COR-L47 (cell line): ENCODE results near the gene PYCARD.
A peak's percentile ranks its signal among the peaks of the same experiment; 100 is the strongest.

Experiments
- DNase-seq: peaks from one replicate; lab custom pipeline; 2025; lab: John Stamatoyannopoulos, UW

PYCARD gene

GRCh38 chr16:31190818-31191444 lies 11.6 kb downstream of the PYCARD start:
- no peak for DNase-seq

- DNase-seq, result no peak
Observed at GRCh38 chr16:31190061-31190460, 12.5 kb downstream of the PYCARD start.

GRCh38 chr16:31189412-31189778 lies 13.2 kb downstream of the PYCARD start:
- no peak for DNase-seq

- DNase-seq, result no peak
Observed at GRCh38 chr16:31188450-31189411, 13.8 kb downstream of the PYCARD start.

GRCh38 chr16:31187808-31188189 lies 14.8 kb downstream of the PYCARD start:
- no peak for DNase-seq

GRCh38 chr16:31186930-31187807 lies 15.4 kb downstream of the PYCARD start:
- DNase-seq, result no peak

DNA sequence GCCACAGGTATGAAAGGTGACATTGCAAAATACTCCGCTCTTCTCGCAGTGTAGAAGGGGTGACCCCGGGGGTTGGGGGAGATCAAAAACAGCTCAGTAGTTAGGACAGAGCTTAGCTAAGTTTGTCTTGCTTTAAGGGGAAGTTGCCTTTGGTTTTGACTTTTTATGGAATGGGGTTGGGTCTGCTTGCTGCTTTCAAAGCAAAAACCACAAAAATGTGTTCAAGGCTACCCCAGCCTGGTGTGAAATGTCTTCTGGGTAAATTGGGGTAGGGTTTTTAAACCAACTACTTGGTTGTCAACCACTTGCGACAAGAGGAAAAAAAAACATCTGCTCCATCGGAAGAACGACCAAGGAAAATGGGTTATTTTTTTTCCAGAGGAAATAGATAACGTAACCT lies 16.4 kb downstream of the PYCARD start:
- no peak for DNase-seq

DNA sequence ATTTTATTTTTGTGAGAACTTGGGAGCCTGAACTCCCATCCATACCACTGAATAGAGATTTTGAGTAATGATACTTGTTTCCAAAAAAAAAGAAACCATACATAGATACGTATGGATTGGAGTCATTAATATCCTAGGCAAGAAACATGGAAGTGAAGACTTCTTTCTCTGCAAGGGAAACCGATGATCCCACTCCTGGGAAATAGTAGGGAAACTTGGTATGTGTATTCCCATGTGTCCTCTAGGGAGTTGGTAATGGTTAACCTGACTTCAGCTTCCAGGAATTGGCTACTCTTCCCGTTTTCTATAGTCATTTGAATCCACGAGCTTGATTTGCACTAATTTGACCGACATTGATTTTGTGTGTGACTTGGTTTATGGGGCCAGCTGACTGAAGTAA lies 17.2 kb downstream of the PYCARD start:
- DNase-seq, result no peak

DNA sequence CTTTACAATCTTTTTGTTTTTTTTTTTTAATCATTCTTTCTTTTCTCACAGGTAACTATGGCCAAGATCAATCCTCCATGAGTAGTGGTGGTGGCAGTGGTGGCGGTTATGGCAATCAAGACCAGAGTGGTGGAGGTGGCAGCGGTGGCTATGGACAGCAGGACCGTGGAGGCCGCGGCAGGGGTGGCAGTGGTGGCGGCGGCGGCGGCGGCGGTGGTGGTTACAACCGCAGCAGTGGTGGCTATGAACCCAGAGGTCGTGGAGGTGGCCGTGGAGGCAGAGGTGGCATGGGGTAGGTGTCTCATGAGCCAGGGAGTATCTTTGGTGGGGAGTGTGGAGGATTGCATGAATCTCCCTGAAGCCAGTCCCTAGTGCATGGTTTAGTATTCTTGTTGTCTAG lies 17.7 kb downstream of the PYCARD start:
- DNase-seq, result no peak

DNA sequence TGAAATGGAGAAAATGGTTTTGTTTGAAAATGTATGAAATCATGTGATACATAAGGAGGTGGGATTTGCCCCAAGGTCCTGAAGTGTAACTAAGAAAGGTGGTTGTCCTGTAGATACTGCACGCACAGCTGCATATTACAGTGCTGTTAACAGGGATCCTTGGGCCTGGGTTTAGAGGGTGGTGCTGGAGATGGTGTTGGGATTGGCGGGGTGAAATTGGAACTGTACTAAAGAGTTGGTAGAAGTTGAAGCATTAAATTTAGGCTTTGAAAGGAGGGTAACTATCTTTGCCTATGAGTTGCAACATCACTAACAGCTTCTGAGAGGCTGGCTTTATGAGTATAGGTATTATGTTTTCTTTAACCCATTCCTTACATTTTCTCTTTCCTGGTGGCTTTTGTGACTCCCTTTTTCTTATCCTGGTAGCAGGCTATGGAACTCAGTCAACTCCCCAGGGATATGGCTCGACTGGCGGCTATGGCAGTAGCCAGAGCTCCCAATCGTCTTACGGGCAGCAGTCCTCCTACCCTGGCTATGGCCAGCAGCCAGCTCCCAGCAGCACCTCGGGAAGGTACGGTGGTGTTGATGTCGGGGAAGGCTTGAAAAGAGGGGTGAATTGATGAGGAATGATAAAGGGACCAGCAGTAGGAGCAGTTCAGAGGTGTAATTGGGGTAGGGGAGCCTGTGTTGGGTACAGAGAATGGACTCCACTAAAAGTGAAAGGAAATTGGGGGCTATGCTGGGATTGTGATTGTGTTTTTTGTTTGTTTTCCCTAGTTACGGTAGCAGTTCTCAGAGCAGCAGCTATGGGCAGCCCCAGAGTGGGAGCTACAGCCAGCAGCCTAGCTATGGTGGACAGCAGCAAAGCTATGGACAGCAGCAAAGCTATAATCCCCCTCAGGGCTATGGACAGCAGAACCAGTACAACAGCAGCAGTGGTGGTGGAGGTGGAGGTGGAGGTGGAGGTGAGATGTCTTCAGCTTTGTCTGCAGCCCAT lies 18.8 kb downstream of the PYCARD start:
- DNase-seq, result no peak

DNA sequence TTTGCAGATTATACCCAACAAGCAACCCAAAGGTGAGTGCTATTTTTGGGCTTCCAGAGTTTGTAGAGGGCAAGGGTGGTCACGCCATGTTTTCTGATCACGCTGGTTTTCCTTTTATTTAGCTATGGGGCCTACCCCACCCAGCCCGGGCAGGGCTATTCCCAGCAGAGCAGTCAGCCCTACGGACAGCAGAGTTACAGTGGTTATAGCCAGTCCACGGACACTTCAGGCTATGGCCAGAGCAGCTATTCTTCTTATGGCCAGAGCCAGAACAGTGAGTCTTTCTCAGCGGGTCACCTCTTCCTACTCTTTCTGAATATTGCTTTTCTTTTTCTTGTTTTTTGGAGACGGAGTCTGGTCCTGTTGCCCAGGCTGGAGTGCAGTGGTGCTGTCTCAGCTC lies 20.2 kb downstream of the PYCARD start:
- no peak for DNase-seq

DNA sequence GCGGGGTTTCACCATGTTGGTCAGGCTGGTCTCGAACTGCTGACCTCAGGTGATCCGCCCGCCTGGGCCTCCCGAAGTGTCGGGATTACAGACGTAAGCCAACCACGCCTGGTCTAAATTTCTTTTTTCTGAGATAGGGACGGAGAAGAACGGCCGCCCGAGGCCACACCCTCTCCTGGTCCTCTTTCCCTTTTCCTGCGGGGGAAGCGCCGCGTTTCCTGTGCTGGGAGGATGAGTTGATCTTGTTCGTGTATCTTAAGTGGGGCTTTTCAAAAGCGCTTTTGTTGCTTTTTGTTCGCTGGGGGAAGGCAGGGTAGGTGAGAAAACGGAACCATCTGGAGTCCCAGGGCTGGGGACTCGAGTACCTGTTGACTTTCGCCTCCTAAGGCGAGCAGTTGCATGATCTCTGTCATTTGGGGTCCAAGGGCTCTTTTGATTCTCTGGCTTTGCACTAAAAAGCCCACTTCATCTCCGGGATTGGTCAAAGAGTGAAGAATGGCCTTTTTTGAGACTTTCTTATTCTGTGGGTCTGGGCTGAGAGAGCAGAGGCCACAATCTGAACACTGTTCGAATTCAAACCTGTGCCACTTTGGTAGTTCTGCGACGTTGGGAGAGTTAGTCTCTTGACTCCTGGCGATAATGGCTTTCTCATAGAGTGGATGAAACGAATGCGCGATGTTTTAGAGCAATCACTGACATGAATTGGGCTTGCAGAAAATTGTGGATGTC lies 21.3 kb downstream of the PYCARD start:
- DNase-seq, result no peak

DNA sequence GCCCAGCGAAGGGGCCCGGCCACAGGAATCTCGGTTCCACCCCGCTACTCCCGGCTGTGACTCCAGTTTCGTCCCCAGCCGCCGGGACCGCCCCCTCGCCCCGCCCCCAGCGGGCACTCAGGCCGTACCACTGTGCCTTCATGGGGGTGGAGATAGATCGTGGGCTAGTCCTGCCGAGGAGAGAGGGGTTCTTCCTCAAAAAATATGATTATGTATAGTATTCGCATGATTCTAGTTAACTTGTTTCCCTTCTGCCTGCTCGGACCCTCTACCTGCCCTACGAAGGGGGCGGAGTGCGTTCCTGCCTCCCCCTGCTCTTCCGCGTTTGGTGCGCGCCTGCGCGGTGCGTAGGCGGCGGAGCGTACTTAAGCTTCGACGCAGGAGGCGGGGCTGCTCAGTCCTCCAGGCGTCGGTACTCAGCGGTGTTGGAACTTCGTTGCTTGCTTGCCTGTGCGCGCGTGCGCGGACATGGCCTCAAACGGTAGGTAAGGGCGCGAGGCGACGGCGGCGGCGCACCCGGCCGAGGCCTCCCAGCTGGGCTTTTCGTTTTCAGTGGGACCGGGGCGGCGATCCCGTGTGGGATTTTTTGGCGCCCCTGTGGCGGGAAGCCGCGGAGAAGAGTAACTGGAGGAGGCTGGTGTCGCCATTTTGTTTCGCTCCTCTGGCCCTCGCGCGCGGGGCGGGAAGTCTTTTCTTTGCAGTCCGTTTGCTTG lies 22.7 kb downstream of the PYCARD start, which contains the start of gene FUS:
Gene FUS, plus strand, starts transcription at position 393 of the 713 bp plus-strand sequence. Its CDS starts 76 bp downstream, at position 469.
- peak; percentile 89 for DNase-seq

DNA sequence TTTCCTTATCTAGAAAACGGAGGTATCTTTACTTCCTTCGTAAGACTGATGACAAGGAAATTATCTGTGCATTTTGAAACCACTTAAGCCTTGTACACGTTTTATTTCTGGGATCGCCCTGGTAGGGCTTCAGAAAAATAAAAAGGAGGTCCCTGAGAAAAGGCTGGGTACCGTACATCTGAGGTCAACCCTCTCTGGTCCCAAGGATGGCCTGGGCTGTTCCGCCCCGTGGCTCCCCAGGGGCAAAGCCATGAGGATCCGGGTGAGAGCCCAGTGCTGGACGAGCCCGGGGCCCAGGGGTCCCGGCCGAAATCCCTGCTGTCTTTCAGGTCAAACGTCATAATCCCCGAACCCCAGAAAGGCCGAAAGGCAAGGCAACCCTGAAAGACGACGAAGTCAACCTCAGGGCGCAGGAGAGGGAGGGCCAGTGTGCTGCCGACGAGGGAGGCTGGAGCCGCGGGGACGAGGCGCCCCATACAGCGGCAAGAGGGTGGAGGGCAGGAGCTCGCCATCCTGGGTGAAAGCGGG lies 23.3 kb downstream of the PYCARD start:
- no peak for DNase-seq

- no peak for DNase-seq
Observed at GRCh38 chr16:31177136-31177535, 25.4 kb downstream of the PYCARD start.

DNA sequence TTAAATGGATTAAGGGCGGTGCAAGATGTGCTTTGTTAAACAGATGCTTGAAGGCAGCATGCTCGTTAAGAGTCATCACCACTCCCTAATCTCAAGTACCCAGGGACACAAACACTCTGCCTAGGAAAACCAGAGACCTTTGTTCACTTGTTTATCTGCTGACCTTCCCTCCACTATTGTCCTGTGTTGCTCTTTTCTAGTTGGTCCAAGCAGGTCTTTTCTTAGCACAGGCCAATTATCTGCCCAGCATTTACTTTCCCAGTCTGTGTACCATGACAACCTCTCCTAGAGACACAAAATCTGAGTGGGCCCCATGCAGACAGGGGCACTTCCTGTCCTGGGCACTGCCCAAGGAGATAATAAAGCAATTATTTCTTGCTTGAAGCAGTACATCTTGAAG lies 32.5 kb downstream of the PYCARD start:
- DNase-seq, result peak; percentile 63

GRCh38 chr16:31168848-31169247 lies 33.7 kb downstream of the PYCARD start:
- no peak for DNase-seq

- DNase-seq, result no peak
Observed at GRCh38 chr16:31167315-31167714, 35.2 kb downstream of the PYCARD start.

- DNase-seq, result no peak
Observed at GRCh38 chr16:31157136-31157535, 45.4 kb downstream of the PYCARD start.
